Activated T-cell treated with anti-CD3 and anti-CD28 coated beads, Interleukin-2, amount 50 U/mL, for 72 hours (primary cell): ENCODE measurements around the gene KCNC4. TPM values are rescaled to one million over a fixed set of nuclear protein-coding genes. Genes with fewer than 3 reads are reported as not detected.

ENCODE experiments used
- ATAC-seq, 2 donors: fragments of 150-1000 bp; cut with Tn5 transposase; replicated peaks in 1 of 2; 2 replicates each; pipeline ENCODE4 v1.10.0; 2021; ENCODE audit warnings: moderate library complexity in 2 of 2, mild to moderate bottlenecking in 1 of 2
- DNase-seq, 2 donors: peaks; one replicate each; pipeline ENCODE4 v3.0.0; 2021 to 2022; ENCODE audit warnings: mixed read lengths in 1 of 2
- H3K27ac Mint-ChIP-seq: one replicate; pipeline ENCODE4 v1.8.0; 2022; ENCODE audit warnings: mild to moderate bottlenecking, moderate library complexity, mixed read lengths
- H3K27me3 Mint-ChIP-seq: one replicate; pipeline ENCODE4 v1.8.0; 2022; ENCODE audit warnings: low read depth, mixed read lengths
- H3K36me3 Mint-ChIP-seq, 2 donors: one replicate each; pipeline ENCODE4 v1.8.0; 2022; ENCODE audit warnings: mixed read lengths in 2 of 2, mild to moderate bottlenecking in 1 of 2; ENCODE audit not compliant: insufficient read depth in 2 of 2
- H3K4me1 Mint-ChIP-seq: one replicate; pipeline ENCODE4 v1.8.0; 2022; ENCODE audit warnings: low read depth, mixed read lengths
- H3K4me3 Mint-ChIP-seq, 2 donors: one replicate each; pipeline ENCODE4 v1.8.0; 2022; ENCODE audit warnings: mild to moderate bottlenecking in 2 of 2, mixed read lengths in 2 of 2, moderate library complexity in 2 of 2
- H3K9me3 Mint-ChIP-seq, 2 donors: one replicate each; pipeline ENCODE4 v1.8.0; 2022; ENCODE audit warnings: mixed read lengths in 2 of 2
- total RNA-seq, 2 donors: library from RNA; stranded (reverse); gene quantifications; one replicate each; pipeline ENCODE4 v1.2.3, GENCODE V29; 2022

Gene KCNC4
- total RNA-seq, 2 donors from 2014 or later, result 19.8 to 28.9 TPM

DNA sequence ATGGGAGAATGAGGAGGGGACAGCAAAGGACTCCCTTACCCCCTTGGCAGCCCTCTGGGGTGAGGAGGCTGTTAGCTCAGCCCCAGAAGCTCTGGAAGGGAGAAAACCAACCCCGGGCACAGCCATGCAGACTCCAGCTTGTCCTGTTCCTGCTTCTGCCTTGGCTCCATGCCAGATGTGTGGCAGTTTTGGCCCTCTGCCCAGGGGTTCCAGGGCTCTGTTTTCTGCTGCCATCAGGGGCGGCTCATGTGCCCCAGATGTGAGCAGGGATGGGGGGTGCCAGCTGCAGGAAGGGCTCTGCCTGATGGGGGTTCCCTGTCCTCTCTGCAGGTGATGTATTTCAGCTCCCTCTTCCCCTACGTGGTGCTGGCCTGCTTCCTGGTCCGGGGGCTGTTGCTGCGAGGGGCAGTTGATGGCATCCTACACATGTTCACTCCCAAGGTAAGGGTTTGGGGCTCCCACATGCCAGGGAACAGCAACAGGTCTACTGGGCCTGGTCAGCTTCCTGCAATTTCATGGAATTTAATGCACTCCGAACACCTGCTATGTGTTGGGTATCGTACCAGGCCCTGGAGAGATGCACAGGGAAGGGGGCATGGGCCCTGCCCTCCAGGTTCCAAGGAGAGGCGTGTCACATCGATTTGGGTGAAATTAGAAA is 33.7 kb upstream of the KCNC4 start:
- H3K36me3 Mint-ChIP-seq, result no peaks in the 10 kb centered on the region
- H3K4me3 Mint-ChIP-seq, result no peak overlapping the region
- no peak overlapping the region for H3K27ac Mint-ChIP-seq
- H3K4me1 Mint-ChIP-seq, result no peaks in the 10 kb centered on the region
- H3K27me3 Mint-ChIP-seq, result no peaks in the 10 kb centered on the region
- H3K9me3 Mint-ChIP-seq, result no peaks in the 10 kb centered on the region
- DNase-seq (no peak), ATAC-seq (no peak)

GRCh38 chr1:110177775-110178174 is 32.3 kb upstream of the KCNC4 start:
- Mint-ChIP-seq H3K36me3 (no peaks in the 10 kb centered on the region), H3K4me1 (no peaks in the 10 kb centered on the region), H3K4me3 (no peak overlapping the region), H3K27ac (no peak overlapping the region), H3K27me3 (no peaks in the 10 kb centered on the region), H3K9me3 (no peaks in the 10 kb centered on the region)
- ATAC-seq, result no peak
- DNase-seq, result no peak

DNA sequence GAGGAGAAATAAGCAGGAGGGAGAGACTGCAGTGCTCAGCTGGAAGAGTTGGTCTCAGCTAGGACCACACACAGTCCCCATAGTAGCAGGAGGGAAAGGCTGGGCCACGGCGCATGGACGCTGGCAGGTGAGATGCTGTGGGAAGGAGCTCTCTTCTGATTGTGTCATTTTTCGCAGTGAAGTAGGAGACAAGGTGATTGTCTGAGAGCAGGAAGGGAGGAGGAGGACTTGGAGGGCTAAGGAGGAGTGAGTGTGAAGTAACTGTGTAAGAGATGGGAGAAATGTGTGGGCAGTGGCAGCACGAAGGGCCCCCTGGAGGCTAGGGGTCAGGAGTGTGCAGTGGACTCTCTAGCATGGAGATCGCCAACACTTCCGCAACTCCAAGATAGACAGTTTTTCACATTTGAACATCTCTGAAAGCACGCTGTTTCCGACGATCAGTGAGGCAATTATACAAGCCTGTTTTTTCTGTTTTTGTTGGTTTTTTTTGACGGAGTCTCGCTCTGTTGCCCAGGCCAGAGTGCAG is 26.4 kb upstream of the KCNC4 start:
- no peaks in the 10 kb centered on the region for H3K9me3 Mint-ChIP-seq
- ATAC-seq, result no peak
- H3K4me1 Mint-ChIP-seq, result no peaks in the 10 kb centered on the region
- no peak for DNase-seq
- H3K27ac Mint-ChIP-seq, result no peak overlapping the region
- H3K4me3 Mint-ChIP-seq, result no peak overlapping the region
- H3K36me3 Mint-ChIP-seq, result no peaks in the 10 kb centered on the region
- peaks cover 6% of the 10 kb centered on the region for H3K27me3 Mint-ChIP-seq

GRCh38 chr1:110184446-110184845 is 25.7 kb upstream of the KCNC4 start:
- no peaks in the 10 kb centered on the region for H3K36me3 Mint-ChIP-seq
- ATAC-seq, result no peak
- no peaks in the 10 kb centered on the region for H3K9me3 Mint-ChIP-seq
- no peak overlapping the region for H3K4me3 Mint-ChIP-seq
- no peaks in the 10 kb centered on the region for H3K4me1 Mint-ChIP-seq
- H3K27ac Mint-ChIP-seq, result no peak overlapping the region
- peaks cover 13% of the 10 kb centered on the region for H3K27me3 Mint-ChIP-seq
- no peak for DNase-seq

- no peak for DNase-seq
- no peak for ATAC-seq
- no peaks in the 10 kb centered on the region for H3K9me3 Mint-ChIP-seq
- H3K4me3 Mint-ChIP-seq, result no peak overlapping the region
- peaks cover 17% of the 10 kb centered on the region for H3K27me3 Mint-ChIP-seq
- peaks cover under 1% of the 10 kb centered on the region for H3K4me1 Mint-ChIP-seq
- no peak overlapping the region for H3K27ac Mint-ChIP-seq
- no peaks in the 10 kb centered on the region for H3K36me3 Mint-ChIP-seq
Observed at GRCh38 chr1:110185181-110185580, 24.9 kb upstream of the KCNC4 start.

GRCh38 chr1:110186558-110186957 is 23.6 kb upstream of the KCNC4 start:
- H3K4me1 Mint-ChIP-seq, result peaks cover 4% of the 10 kb centered on the region
- H3K27me3 Mint-ChIP-seq, result peaks cover 17% of the 10 kb centered on the region
- H3K36me3 Mint-ChIP-seq, result no peaks in the 10 kb centered on the region
- H3K4me3 Mint-ChIP-seq, result no peak overlapping the region
- DNase-seq, result no peak
- H3K27ac Mint-ChIP-seq, result no peak overlapping the region
- no peak for ATAC-seq
- no peaks in the 10 kb centered on the region for H3K9me3 Mint-ChIP-seq

DNA sequence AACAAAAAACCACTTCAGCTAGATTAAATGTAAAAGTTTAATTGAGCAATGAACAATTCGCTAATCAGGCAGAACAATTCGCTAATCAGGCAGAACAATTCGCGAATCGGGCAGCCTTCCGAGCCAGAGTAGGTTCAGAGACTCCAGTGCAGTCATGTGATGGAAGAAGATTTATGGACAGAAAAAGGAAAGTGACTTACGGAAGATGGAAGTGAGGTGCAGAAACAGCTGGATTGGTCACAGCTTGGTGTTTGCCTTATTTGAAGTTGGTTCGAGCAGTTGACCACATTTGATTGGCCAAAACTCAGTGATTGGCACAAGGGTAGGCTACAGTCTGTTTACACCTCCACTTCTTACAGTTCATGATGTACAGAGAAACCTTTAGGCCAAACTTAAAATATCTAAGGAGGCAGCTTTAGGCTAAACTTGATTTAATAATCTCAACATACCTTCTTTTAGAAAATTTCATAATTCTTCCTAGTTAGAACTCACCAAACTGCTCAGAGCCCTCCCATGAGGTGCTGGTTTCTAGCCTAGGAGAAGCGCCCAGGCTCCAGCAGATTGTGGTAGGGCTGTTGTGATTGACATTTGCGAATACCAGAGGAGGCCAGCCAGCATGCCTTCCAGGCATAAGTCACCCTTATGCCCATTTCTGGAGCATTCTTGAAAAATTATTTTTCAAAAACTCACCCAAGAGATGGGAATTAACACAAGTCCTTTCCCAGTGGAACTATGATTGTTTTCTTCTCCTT is 22.8 kb upstream of the KCNC4 start:
- Mint-ChIP-seq H3K36me3 (no peaks in the 10 kb centered on the region), H3K27me3 (peaks cover 17% of the 10 kb centered on the region), H3K9me3 (no peaks in the 10 kb centered on the region), H3K27ac (no peak overlapping the region), H3K4me3 (no peak overlapping the region), H3K4me1 (peaks cover 4% of the 10 kb centered on the region)
- ATAC-seq (no peak), DNase-seq (no peak)

DNA sequence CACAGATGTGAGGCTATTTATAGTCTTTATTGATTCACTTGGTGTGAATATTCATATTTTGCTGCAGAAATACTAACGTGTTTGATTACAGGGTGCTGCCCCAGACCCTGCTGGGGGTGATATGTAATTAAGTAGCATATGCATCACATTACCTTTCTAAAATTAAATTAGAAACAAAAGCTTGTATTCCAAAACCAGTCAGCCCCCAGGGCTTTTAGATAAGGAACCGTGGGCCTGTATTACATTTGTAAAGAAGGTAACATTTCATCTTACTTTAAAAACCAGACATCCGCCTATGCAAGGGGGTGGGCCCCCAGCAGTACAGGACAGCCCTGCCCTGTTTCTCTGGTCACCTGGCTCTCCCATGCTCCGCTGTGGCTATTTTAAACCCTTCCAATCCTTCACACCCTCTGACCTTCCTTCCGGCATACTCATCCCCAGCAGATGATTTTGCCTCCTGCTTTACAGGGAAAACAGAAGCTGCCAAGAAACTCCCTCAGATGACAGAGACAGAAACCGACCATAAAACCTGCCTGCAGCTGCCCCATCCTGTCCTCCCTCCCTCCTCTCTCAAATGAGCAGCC is 22.0 kb upstream of the KCNC4 start:
- no peak for DNase-seq

DNA sequence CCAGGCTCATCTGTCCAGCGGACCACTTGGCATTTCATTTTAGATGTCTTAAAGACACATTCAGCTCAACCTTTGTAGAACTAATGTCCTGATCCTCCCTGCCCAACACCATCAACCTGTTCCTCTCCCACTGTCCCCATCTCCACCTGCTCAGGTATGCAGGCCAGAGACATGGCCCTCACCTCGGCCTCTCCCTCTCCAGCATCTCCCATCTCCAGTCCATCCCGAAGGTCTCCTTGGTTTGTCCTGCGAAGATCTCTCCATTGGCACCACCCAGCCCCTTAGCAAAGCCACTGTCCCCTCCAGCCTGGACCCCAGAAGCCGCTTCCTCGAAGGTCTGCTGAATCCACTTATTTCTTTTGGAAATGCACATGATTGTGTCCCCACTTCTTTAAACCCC is 20.9 kb upstream of the KCNC4 start:
- no peak for DNase-seq
- peaks cover 4% of the 10 kb centered on the region for H3K4me1 Mint-ChIP-seq
- H3K4me3 Mint-ChIP-seq, result no peak overlapping the region
- H3K27ac Mint-ChIP-seq, result no peak overlapping the region
- no peaks in the 10 kb centered on the region for H3K9me3 Mint-ChIP-seq
- peaks cover 17% of the 10 kb centered on the region for H3K27me3 Mint-ChIP-seq
- ATAC-seq, result no peak
- H3K36me3 Mint-ChIP-seq, result no peaks in the 10 kb centered on the region

More for the DNA sequence above, 22.0 kb upstream of the KCNC4 start:
- Mint-ChIP-seq H3K4me1 (peaks cover 4% of the 10 kb centered on the region), H3K27me3 (peaks cover 17% of the 10 kb centered on the region), H3K27ac (no peak overlapping the region), H3K4me3 (no peak overlapping the region), H3K9me3 (no peaks in the 10 kb centered on the region), H3K36me3 (no peaks in the 10 kb centered on the region)
- ATAC-seq, result no peak

DNA sequence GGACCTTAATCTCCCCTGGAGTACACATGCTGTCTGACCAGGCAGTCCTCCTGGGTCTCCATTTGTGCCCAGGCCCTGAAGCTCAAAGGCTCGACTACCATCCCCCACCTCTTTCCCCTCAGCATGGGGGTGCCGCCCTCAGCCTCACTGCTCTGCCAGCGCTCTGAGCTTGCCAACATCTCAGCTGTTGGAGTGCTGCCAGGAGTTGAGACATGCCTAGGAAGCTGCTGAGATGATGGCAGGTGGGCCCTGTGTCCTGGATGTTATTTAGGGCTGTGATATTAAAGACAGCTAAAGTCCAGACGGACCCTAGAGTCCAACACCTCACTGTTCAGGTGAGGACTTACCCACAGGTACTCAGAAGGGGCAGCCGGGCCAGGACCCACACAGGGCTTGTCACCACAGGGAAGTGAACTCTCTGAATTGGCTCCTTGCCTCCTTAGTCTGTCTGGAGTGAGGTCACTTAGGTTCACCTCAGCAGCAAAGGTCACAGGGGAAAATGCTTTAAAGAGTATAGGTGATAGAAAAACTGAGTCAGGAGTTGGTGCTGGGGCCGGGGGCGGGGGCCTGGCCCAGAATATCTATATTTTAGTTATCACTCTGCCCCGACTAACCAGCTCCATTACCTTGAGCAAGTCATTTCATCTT is 19.7 kb upstream of the KCNC4 start:
- H3K27ac Mint-ChIP-seq, result no peak overlapping the region
- no peaks in the 10 kb centered on the region for H3K36me3 Mint-ChIP-seq
- no peaks in the 10 kb centered on the region for H3K9me3 Mint-ChIP-seq
- H3K27me3 Mint-ChIP-seq, result peaks cover 11% of the 10 kb centered on the region
- no peak for DNase-seq
- peaks cover 4% of the 10 kb centered on the region for H3K4me1 Mint-ChIP-seq
- peak; percentile 70 to 75 for ATAC-seq
- H3K4me3 Mint-ChIP-seq, result no peak overlapping the region

DNA sequence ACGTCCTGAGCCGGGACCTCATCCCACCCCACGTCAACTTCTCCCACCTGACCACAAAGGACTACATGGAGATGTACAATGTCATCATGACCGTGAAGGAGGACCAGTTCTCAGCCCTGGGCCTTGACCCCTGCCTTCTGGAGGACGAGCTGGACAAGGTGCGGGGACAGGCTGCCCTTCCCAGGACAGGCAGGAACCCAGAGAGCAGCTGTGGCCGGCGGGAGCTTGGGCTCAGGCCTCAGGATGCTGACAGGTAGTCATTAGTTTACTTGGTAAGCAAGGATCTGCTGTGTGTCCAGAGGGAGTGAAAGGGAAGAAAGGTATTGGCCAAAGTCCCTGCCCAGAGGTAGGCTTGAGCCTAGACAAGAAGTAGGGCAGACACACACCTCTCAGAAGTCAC is 17.6 kb upstream of the KCNC4 start:
- Mint-ChIP-seq H3K27me3 (peaks cover 11% of the 10 kb centered on the region), H3K4me1 (peaks cover 4% of the 10 kb centered on the region), H3K9me3 (no peaks in the 10 kb centered on the region), H3K27ac (no peak overlapping the region), H3K36me3 (no peaks in the 10 kb centered on the region), H3K4me3 (no peak overlapping the region)
- DNase-seq (no peak), ATAC-seq (no peak)

DNA sequence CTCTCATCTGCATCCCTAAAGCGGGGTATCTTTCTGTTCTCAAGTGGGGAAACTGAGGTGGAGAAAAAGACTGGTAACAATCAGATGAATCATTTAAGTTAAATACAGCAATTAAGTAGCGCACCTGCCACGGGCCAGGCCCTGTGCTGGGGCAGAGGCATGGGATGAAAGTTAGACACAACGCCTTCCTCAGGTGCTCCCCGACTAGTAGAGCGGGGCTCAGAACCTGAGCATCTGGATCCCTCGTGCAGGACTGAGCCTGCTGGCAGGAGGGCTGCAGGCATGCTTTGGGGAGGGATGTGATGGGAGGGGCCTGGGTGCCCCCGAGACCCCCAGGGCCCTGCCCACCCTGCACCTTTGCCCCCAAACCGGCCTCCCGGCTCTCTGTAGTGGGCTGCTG is 14.9 kb upstream of the KCNC4 start:
- ATAC-seq, result no peak
- no peak overlapping the region for H3K4me3 Mint-ChIP-seq

More for the DNA sequence above, 14.9 kb upstream of the KCNC4 start:
- H3K27me3 Mint-ChIP-seq, result no peaks in the 10 kb centered on the region
- no peaks in the 10 kb centered on the region for H3K9me3 Mint-ChIP-seq
- H3K27ac Mint-ChIP-seq, result no peak overlapping the region
- H3K4me1 Mint-ChIP-seq, result peaks cover 4% of the 10 kb centered on the region
- no peak for DNase-seq
- no peaks in the 10 kb centered on the region for H3K36me3 Mint-ChIP-seq
